NCI-H524 (cell line): ENCODE measurements around the gene PSG6.
"Not testable (repeated sequence)": the region's sequence is repeated elsewhere in the genome, so short reads cannot be mapped to it uniquely, and the experiment has no call there.

Source experiments
- DNase-seq, 2 experiments: peaks; one replicate each; lab custom pipeline; 2025; lab: John Stamatoyannopoulos, UW

The PSG6 gene

DNA sequence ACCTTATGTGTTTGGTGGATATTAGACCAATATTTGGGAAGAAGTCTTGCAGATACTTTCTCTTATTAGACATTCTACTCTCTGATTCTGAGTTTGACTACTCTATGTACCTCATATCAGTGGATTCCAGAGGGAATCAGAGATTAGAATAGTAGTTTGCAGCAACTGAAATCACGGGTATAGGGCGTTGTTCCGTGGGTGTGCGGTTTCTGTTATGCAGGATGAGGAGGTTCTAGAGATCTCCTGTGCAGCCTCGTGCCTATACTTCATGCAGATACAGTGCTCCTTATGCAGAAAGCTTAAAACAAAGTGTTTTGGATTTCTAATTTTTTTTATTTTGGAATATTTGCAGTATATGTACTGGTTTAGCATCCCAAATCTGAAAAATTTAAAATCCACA is 6.0 kb downstream of the PSG6 start:
- not testable (repeated sequence) for DNase-seq

- not testable (repeated sequence) for DNase-seq
Measured at GRCh38 chr19:42906162-42906561, 11.5 kb downstream of the PSG6 start.

GRCh38 chr19:42900561-42900960 is 17.1 kb downstream of the PSG6 start:
- DNase-seq, result not testable (repeated sequence)

GRCh38 chr19:42899674-42900073 is 18.0 kb downstream of the PSG6 start:
- DNase-seq, result not testable (repeated sequence)

GRCh38 chr19:42899110-42899509 is 18.6 kb downstream of the PSG6 start:
- not testable (repeated sequence) for DNase-seq

DNA sequence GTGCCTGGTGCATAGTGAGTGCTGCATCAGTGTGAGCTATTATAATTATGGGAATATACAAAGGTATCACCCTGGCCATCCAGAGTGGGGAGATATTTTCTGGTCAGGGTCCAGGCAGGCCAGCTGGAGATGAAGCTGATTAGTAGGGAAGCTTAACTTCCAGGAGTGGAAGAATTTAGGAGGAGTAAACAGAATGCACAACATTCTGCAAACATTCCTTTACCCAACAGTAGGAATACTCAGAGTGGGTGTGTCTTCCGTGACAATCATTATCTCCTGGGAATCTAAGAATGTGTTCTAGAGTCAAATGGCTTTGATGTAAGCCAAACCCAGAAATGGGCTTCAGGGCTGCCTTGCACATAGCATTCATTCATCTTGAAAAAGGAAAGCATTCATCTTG is 19.0 kb downstream of the PSG6 start:
- DNase-seq, result not testable (repeated sequence)

- not testable (repeated sequence) for DNase-seq
Measured at GRCh38 chr19:42897729-42898128, 20.0 kb downstream of the PSG6 start.

DNA sequence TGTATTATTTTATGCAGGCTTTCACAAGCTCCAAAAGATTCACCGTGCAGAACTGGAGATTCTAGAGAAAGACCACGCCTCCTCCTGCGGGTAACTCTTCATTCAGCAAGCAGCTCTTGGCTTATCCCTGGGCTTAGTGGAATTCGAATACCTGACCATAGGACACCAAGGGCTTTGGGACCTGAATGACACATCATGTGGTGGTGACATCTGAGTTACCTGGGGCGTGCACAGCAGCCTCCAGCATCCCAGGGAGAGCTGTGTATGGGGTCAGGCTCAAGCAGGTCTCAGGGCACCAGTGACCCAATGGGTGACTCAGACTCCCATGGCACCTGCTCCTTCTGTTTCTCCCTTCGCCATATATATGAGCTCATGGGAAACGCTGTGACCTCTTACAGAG is 27.2 kb downstream of the PSG6 start:
- DNase-seq, result not testable (repeated sequence)

DNA sequence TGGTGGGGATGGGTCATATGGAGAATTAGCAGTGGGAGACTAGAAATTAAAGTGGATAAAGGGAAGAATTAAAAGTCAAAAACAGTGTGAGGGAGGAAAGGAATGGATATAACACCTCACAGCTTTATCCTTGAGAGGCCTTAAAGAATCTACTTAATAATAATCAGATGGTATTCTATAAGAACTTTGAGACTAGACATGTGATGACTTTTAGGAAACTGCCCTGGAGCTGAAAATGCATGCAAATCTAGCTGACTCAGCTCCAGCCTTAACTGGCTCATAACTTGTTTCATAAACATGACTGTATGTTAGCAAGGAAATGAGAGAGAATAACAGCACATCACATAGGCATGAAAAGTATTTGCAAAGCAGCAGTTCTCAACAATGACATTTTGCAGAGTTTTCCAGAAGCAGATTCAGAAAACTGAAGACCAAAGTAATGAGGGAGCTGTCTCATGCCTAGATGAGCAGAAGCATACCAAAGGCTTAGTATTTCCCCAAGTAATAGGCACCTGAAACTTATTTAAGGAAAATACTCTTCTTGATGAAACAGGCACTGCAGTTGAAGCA is 29.7 kb downstream of the PSG6 start:
- DNase-seq, result not testable (repeated sequence)

DNA sequence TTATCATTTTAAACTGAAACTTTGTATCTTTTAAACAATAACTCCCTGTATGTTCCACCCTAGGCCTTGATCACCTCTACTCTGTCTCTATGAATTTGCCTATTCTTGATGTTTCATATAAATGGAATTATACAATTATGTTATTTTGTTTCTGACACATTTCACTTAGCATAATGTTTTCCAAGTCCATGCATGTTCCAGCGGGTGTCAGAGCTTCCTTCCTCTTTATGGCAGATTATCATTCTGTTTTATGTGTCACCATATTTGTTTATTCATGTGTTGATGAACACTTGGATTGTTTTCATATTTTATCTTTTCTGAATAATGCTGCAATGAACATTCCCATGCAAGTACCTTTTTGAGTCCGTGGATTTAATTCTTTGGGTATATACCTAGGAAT is 35.0 kb downstream of the PSG6 start:
- DNase-seq, result not testable (repeated sequence)

DNA sequence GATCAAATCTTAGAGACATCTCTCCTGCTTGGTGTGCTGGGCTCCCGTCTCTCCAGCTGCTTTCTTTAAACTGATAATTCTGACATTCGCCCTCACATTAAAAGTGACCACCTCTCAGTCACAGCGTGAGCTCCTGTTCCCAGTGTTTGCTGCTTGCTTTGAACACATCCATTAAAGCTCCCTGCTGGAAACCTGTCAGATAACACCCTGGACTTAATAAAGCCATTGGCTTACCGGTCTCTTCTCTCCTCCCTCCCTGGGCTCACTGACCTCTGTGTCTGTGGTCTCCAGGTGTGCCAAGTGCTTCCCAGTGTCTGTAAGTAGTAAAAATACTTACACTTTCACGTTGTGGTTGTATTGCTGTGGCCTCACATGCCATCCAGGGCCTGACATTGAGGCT is 35.7 kb downstream of the PSG6 start:
- DNase-seq, result not testable (repeated sequence)

DNA sequence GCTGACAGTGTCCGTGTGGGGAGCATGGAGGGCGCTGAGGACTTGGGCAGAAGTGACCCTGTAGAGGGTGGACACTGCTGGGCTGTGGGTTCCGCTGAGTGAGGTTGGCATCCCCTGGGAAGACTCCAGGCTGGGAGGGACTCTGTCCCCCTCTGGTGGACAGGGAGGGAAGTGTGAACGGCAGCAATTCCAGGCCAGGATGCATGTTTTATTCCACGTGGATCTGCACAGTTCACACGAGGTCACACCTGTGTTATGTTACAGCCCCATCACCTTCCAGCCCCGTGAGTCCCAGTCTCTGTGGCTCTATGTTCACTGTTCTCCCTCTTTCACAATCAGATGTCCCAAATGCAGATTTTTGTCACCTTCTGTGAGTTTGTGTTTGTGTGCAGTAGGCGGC is 36.4 kb downstream of the PSG6 start:
- DNase-seq, result not testable (repeated sequence)

GRCh38 chr19:42880621-42881020 is 37.1 kb downstream of the PSG6 start:
- DNase-seq, result not testable (repeated sequence)

DNA sequence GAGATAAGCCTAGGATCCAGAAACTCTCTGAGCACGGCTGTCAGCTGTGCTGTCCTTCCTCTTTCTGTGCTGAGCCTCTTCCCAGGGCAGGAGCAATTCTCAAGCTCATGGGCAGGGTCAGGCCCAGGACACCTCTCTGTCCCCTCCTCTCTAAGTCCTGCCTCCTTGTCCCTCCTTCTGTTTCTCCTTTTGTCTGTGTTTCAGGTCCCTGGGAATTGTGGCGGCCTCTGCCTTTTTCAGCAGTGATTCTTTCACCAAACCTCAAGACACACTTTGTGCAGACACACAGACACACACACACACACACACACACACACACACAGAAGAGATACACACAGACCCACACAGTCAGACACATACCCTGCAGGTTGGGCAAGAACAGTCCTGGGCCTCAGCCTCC is 38.1 kb downstream of the PSG6 start, which contains the start of gene PSG1:
TSS of gene PSG1 (minus strand) at position 101 of the 400 bp plus-strand sequence. CDS start 132 bp downstream, outside the sequence.
- DNase-seq, result no peak

DNA sequence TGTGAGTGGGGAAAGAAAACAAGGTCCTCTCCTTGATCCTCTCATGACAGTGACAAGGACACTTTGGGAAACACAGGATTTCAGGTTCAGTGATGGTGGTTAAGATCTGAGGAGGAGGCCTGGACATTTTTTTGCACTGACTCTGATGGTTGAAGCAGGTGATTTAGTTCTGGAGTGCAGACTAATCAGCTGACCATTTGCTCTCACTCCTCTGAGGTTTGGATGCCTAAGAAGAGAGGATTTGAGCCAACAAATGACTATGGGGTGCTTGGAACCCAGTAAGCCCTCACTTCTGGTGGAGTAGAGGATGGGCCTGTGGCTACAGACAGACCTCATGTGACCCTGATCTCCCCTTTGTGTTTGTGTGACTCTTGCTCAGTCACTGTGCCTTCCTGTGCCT is 41.1 kb downstream of the PSG6 start:
- DNase-seq, result not testable (repeated sequence)

- not testable (repeated sequence) for DNase-seq
Measured at GRCh38 chr19:42875881-42876280, 41.8 kb downstream of the PSG6 start.

DNA sequence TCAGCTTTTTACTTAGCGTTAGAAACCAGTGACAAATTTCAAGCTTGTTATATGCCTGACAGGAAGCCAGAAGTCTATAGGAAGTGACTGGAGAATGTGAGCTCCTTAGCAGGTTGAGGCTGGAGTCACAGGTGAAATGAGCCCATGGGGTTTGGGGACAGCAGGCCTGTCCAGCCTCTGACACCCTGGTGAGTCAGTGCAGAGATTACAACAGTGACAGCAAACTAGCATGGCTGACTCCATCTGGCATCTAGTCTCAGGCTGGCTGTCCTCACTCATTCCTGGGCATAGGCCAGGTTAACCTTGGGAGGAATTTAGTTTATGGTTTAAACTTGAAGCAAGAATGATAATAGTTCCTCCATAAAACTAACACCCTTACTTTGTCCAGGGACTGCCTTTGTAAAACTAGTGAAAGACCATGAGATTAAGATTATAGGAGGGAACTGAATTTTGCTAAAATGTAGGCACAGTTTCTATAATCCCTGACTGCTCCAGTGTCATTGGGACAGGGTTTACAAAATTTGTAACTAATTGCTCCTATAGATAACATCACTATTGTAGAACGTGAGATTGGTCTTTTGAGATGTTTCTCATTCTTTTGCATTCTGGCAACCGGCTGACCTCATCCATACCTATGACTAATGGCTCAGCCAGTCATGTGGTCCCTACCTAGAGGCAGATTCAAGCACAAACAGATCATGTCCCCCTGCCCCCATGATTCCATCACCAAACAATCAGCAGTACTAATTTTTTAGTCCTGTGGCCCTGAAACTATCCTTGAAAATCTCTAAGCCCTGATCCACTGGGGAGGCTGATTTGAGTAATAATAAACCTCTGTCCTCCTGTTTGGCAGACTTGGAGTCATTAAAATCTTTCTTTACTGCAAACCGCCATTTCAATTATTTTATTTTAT is 42.5 kb downstream of the PSG6 start:
- not testable (repeated sequence) for DNase-seq

DNA sequence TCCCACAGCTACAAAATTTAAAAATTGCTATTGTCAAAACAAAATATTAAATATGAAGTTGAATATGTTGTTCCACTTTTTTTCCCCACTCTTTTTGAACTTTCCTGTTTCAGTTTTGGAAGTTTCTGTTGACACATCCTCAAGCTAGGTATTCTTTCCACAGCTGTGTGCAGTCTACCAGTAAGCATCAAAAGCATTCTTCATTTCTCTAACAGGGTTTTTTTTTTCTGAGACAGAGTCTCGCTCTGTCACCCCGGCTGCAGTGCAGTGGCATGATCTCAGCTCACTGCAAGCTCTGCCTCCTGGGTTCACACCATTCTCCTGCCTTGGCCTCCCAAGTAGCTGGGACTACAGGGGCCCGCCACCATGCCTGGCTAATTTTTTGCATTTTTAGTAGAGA is 43.6 kb downstream of the PSG6 start:
- not testable (repeated sequence) for DNase-seq

- no peak for DNase-seq
Measured at GRCh38 chr19:42872608-42873007, 45.1 kb downstream of the PSG6 start.

- no peak for DNase-seq
Measured at GRCh38 chr19:42857544-42857867, 60.2 kb downstream of the PSG6 start.

- DNase-seq, result not testable (repeated sequence)
Measured at GRCh38 chr19:42856866-42857543, 60.7 kb downstream of the PSG6 start.

- DNase-seq, result not testable (repeated sequence)
Measured at GRCh38 chr19:42854745-42855144, 62.9 kb downstream of the PSG6 start.

GRCh38 chr19:42853231-42853630 is 64.5 kb downstream of the PSG6 start:
- DNase-seq, result not testable (repeated sequence)
